ENCODE measurements around the gene RBM27. TPM values are rescaled to one million over a fixed set of nuclear protein-coding genes. Genes with fewer than 3 reads are reported as not detected.
"Not testable (repeated sequence)": the region's sequence is repeated elsewhere in the genome, so short reads cannot be mapped to it uniquely, and the experiment has no call there.

The RBM27 gene
- total RNA-seq, 2 experiments from 2014 or later, result 19.0 to 26.5 TPM

DNA sequence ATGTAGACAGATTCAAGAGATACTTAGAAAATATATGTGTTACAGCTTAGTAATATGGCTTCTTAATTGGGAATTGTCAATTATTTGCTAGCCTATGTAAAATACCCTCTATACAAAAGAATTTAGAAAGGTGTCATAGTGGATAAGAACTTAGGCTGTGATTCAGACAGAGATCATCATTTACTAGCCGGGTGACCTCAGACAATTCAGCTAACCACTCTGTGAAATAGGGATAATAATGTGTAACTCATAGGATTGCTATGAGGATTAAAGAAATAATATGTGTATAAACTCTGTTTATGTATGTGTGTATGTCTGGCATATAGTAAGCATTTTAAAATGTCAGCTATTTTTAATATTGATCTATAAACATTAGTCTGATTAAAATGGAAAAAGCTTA is 15.0 kb upstream of the RBM27 start:
- H3K27me3 Mint-ChIP-seq, result peaks cover 12% of the 10 kb centered on the region
- peaks cover 12% of the 10 kb centered on the region for H3K4me1 Mint-ChIP-seq
- CTCF ChIA-PET, result interaction anchor here (0.8 kb wide), 1 partner anchor 13 kb away, joined by 3 read pairs; no protein-coding TSS in a partner anchor
- H3K9me3 Mint-ChIP-seq (ENCODE audit: low read depth), result no peaks in the 10 kb centered on the region
- H3K4me3 Mint-ChIP-seq, result no peak overlapping the region
- ATAC-seq, result no peak
- no peak for DNase-seq
- H3K36me3 Mint-ChIP-seq, result no peaks in the 10 kb centered on the region
- H3K27ac Mint-ChIP-seq, result no peak overlapping the region

DNA sequence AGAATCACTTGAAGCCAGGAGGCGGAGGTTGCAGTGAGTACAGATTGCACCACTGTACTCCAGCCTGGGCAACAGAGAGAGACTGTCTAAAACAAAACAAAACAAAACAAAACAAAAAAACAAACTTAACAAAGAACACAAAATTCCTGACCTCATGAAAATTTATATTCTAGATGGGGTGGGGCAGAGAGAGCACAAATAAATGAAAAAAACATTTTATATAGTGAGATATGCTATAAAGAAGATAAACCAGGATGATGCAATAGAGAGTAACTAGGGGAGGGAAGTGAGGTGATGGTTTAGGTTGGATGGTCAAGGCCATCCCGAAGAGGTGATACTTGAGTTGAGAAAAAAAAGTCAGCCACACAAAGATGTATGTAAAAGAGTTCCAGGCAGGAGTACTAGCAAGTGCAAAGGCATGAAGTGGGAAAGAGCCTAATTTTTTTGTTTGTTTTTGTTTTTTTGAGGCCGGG is 10.8 kb upstream of the RBM27 start:
- Mint-ChIP-seq H3K4me1 (peaks cover 1% of the 10 kb centered on the region), H3K27ac (no peak overlapping the region), H3K27me3 (peaks cover 16% of the 10 kb centered on the region), H3K4me3 (no peak overlapping the region), H3K36me3 (no peaks in the 10 kb centered on the region), H3K9me3 (ENCODE audit: low read depth) (no peaks in the 10 kb centered on the region)
- CTCF ChIA-PET, result interaction anchor here (0.7 kb wide), 1 partner anchor 10 kb away, joined by 3 read pairs; the partner anchor contains the start of gene RBM27
- no peak for DNase-seq
- ATAC-seq, result no peak

DNA sequence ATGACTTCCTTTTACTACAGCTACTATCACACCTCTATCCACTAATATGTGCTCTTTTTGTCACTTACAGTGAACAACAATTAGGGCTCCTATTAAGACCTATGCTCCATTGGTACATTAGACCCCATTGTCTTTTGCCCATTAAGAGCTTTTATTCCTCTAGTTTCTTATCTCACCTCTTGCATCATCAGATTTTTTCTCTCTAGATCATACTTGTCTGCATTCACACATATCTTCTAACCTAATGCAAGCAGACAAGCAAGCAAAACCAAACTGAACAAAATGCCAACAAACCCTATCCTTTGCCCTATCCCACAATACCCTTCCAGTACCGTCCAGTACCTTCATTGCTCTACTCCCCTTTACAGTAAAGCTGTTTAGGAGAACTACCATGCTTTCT is 10.1 kb upstream of the RBM27 start:
- no peak overlapping the region for H3K4me3 Mint-ChIP-seq
- peaks cover 16% of the 10 kb centered on the region for H3K27me3 Mint-ChIP-seq
- H3K4me1 Mint-ChIP-seq, result peaks cover 1% of the 10 kb centered on the region
- H3K27ac Mint-ChIP-seq, result no peak overlapping the region
- H3K9me3 Mint-ChIP-seq (ENCODE audit: low read depth), result no peaks in the 10 kb centered on the region
- H3K36me3 Mint-ChIP-seq, result no peaks in the 10 kb centered on the region
- ATAC-seq (no peak), DNase-seq (no peak)
- CTCF ChIA-PET, result interaction anchor here (0.7 to 0.9 kb wide), 2 partner anchors 10 to 15 kb away, joined by 3 to 5 read pairs; partner anchors contain the start of gene RBM27

DNA sequence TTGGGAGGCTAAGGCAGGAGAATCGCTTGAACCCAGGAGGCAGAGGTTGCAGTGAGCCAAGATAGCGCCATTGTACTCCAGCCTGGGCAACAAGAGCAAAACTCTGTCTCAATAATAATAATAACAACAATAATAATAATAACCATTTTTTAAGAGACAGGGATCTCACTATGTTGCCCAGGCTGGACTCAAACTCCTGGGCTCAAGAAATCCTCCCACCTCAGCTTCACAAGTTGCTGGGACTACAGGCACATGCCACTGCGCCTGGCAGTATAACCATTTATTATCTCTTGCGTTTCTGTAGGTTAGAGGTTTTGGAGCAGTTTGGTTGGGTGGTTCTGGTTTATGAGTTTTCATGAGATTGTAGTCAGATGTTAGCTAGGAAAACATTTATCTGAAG is 8.4 kb upstream of the RBM27 start:
- CTCF ChIA-PET; H3K4me1 Mint-ChIP-seq; H3K36me3 Mint-ChIP-seq; ATAC-seq; H3K9me3 Mint-ChIP-seq (ENCODE audit: low read depth); H3K27ac Mint-ChIP-seq; DNase-seq; H3K4me3 Mint-ChIP-seq: not testable (repeated sequence)
- peaks cover 15% of the 10 kb centered on the region for H3K27me3 Mint-ChIP-seq

DNA sequence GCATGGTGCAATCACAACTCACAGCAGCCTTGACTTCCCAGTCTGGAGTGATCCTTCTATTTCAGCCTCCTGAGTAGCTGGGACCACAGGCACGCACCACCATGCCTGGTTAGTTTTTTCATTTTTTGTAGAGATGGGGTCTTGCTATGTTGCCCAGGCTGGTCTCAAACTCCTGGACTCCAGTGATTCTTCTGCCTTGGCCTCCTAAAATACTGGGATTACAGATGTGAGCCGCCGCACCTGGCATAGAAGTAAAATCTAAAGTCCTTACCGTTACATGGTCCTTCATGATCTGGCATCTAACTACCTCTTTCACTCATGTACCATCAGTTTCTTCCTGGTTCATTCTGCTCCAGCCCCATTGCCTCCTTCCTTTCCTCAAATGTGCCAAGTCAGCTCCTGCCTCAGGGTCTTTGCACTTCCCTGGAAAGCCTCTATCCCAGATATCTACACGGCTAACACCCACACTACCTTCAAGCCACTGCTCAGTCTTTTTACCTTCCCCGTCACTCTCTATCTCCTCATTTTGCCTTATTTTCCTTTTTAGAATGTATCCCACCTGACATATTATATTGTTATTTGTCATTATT is 6.9 kb upstream of the RBM27 start:
- Mint-ChIP-seq H3K9me3 (ENCODE audit: low read depth) (no peaks in the 10 kb centered on the region), H3K27me3 (peaks cover 8% of the 10 kb centered on the region), H3K36me3 (no peaks in the 10 kb centered on the region), H3K4me3 (no peak overlapping the region), H3K4me1 (peaks cover 1% of the 10 kb centered on the region), H3K27ac (no peak overlapping the region)
- DNase-seq, result no peak
- CTCF ChIA-PET, result no interaction called here
- ATAC-seq, result no peak

DNA sequence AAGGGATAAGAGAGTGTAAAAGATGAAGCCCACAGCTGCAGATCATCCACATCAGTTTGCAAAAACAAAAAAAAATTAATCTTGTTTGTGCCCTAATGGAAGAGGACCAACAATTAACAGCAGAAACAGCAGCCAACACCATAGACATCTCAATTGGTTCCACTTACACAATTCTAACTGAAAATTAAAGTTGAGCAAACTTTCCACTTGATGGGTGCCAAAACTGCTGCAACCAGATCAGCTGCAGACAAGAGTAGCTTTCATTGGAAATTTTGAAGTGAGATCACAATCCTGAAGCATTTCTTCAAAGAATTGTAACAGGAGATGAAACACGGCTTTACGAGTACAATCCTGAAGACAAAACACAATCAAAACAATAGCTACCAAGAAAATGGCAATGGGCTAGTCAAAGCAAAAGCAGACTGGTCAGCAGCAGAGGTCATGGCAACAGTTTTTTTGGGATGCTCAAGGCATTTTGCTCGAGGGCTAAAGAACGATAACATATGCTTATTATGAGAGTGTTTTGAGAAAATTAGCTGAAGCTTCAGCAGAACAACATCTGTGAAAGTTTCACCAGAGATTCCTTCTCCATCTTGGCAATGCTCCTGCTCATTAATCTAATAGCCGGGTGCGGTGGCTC is 4.1 kb upstream of the RBM27 start:
- CTCF ChIA-PET, result no interaction called here
- Mint-ChIP-seq H3K27me3 (peaks cover 7% of the 10 kb centered on the region), H3K4me3 (no peak overlapping the region), H3K9me3 (ENCODE audit: low read depth) (no peaks in the 10 kb centered on the region), H3K27ac (no peak overlapping the region), H3K36me3 (no peaks in the 10 kb centered on the region), H3K4me1 (peaks cover 5% of the 10 kb centered on the region)
- no peak for DNase-seq
- no peak for ATAC-seq

DNA sequence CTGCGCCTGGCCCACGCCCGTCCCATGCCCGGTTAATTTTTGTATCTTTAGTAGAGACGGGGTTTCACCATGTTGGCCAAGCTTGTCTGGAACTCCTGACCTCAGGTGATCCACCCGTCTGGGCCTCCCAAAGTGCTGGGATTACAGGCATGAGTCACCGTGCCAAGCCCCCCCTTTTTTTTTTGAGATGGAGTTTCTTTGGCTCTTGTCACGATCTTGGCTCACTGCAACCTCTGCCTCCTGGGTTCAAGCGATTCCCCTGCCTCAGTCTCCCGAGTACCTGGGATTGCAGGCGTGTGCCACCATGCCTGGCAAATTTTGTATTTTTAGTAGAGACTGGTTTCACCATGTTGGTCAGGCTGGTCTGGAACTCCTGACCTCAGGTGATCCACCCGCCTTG is 1.6 kb upstream of the RBM27 start:
- H3K9me3 Mint-ChIP-seq (ENCODE audit: low read depth); H3K36me3 Mint-ChIP-seq; H3K27ac Mint-ChIP-seq; H3K27me3 Mint-ChIP-seq; ATAC-seq; H3K4me1 Mint-ChIP-seq; CTCF ChIA-PET; H3K4me3 Mint-ChIP-seq; DNase-seq: not testable (repeated sequence)

DNA sequence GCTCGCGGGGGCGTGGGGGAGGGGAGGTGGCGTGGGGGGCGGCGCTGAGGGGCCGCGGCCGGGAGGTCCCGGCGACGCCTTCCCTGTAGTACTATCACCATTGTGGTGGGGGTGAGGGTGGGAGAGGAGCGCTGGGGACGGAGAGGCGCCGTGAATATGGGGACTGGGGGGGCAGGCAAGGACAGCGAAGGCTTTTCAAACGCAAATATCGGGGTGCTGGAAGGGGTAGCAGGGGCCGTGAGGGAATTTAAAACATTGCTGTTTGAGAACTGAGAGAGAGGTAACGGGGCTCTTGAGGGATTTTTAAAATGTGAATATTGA is 427 bp downstream of the RBM27 start:
- H3K4me1 Mint-ChIP-seq, result peaks cover 22% of the 10 kb centered on the region
- peaks cover 3% of the 10 kb centered on the region for H3K36me3 Mint-ChIP-seq
- CTCF ChIA-PET, result no interaction called here
- H3K9me3 Mint-ChIP-seq (ENCODE audit: low read depth), result no peaks in the 10 kb centered on the region
- H3K27me3 Mint-ChIP-seq, result peaks cover 3% of the 10 kb centered on the region
- no peak overlapping the region for H3K27ac Mint-ChIP-seq
- ATAC-seq (peak; percentile 26), DNase-seq (no peak)
- no peak overlapping the region for H3K4me3 Mint-ChIP-seq

DNA sequence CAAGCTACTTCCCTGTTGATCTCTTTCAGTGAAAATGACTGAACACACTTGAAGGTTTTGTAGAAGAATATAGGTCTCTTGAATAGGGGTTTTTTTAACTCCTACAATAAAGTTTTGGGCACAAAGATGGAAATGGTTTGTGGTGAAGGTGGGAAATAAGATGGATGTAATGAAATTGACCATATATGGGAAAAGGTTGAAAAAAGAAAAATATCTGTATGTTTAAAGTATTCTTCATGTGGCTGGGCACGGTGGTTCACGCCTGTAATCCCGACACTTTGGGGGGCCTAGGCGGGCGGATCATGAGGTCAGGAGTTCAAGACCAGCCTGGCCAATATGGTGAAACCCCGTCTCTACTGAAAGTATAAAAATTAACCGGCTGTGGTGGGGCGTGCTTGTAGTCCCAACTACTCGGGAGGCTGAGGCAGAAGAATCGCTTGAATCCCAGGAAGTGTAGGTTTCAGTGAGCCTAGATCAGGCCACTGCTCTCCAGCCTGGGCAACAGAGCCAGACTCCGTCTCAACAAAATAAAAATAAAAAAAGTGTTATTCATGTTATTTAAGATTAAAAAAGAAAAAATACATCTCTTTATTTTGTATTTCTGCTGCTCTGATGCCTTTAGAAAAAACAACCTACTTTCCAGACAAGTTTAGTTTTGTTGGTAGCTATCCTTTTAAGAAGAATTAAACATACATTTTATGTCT is 2.2 kb downstream of the RBM27 start:
- H3K27me3 Mint-ChIP-seq, result no peaks in the 10 kb centered on the region
- H3K4me1 Mint-ChIP-seq, result peaks cover 27% of the 10 kb centered on the region
- H3K4me3 Mint-ChIP-seq, result no peak overlapping the region
- peaks cover 9% of the 10 kb centered on the region for H3K36me3 Mint-ChIP-seq
- ATAC-seq (no peak), DNase-seq (peak; percentile 45)
- CTCF ChIA-PET, result interaction anchor here (0.9 to 1.0 kb wide), 2 partner anchors 32 to 46 kb away, joined by 3 read pairs; no protein-coding TSS in a partner anchor
- H3K27ac Mint-ChIP-seq, result peak overlapping the region; percentile 46
- H3K9me3 Mint-ChIP-seq (ENCODE audit: low read depth), result no peaks in the 10 kb centered on the region

DNA sequence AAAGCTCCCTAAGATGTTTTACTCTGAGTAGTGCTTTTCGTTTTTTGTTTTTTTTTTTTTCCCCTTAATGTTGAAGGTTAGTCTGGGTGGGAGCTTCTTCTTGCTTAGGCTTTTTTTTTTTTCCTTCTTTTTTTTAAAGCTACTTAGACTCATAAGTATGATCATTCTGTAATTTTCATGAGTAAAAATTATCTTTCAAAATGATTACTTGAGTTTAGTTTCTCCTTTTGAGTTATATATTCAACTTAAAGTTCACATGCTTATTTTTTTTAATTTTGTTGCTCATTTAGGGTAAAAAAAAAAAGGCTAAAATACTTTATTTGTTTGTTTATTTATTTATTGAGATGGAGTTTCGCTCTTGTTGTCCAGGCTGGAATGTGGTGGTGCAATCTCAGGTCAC is 2.9 kb downstream of the RBM27 start:
- CTCF ChIA-PET, result no interaction called here
- H3K27me3 Mint-ChIP-seq, result no peaks in the 10 kb centered on the region
- H3K27ac Mint-ChIP-seq, result peak overlapping the region; percentile 46

DNA sequence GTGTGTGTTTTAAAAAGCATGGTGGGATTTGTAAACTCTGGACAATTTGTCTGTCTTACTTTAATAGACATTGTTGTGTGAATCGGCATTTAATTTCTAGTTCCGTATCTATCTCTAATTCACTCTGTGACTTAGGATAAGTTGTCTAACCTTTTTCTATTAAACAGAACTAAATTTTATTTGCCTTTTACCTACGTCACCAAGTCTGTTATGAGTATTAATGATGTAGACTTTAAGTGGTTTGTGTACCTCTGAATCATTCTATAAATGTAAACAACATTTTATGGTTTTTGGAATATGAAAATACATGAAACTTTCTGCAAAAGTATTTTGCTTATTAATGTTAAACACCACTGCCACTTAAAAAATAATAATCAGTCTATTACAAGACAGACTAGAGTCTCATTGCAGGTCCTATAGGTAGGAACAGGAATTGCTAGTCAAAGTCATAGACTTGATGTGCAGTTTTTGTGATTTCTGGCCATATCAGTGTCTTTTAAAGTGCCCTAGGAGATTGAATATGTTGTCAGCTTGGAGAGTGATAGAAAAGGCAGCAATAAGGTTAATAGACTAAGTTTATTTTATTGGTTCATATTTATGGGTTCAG is 5.6 kb downstream of the RBM27 start:
- peaks cover 13% of the 10 kb centered on the region for H3K36me3 Mint-ChIP-seq
- no peaks in the 10 kb centered on the region for H3K27me3 Mint-ChIP-seq
- no peak for ATAC-seq
- DNase-seq, result no peak
- H3K9me3 Mint-ChIP-seq (ENCODE audit: low read depth), result no peaks in the 10 kb centered on the region
- CTCF ChIA-PET, result no interaction called here
- H3K4me3 Mint-ChIP-seq, result no peak overlapping the region
- peaks cover 24% of the 10 kb centered on the region for H3K4me1 Mint-ChIP-seq
- H3K27ac Mint-ChIP-seq, result no peak overlapping the region

More for the DNA sequence above, 2.9 kb downstream of the RBM27 start:
- H3K36me3 Mint-ChIP-seq, result peaks cover 9% of the 10 kb centered on the region
- H3K4me1 Mint-ChIP-seq, result peaks cover 27% of the 10 kb centered on the region
- DNase-seq, result no peak
- no peak overlapping the region for H3K4me3 Mint-ChIP-seq
- no peak for ATAC-seq
- no peaks in the 10 kb centered on the region for H3K9me3 Mint-ChIP-seq (ENCODE audit: low read depth)

DNA sequence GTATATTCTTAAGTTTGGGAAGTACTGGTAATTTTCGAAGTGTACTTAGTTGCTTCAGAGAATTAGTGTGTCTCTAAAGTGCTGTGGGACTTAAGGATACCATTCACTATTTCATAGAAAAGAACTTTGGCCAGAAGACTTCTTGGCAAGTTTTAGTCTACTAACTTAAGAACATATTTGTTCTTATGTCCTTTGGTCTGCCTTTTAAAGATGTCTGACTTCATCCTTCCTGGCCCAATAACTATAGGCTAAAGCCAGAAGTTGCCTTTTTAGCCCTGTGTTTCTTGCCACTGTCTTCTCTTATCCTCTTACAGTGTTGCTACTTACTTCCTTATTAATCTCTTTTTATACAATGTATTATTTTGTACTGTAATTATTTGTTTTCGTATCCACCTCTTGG is 6.3 kb downstream of the RBM27 start:
- no peak overlapping the region for H3K27ac Mint-ChIP-seq
- peaks cover 14% of the 10 kb centered on the region for H3K36me3 Mint-ChIP-seq
- CTCF ChIA-PET, result interaction anchor here (1.3 kb wide), 1 partner anchor 36 kb away, joined by 3 read pairs; no protein-coding TSS in a partner anchor
- peaks cover 29% of the 10 kb centered on the region for H3K4me1 Mint-ChIP-seq
- H3K27me3 Mint-ChIP-seq, result no peaks in the 10 kb centered on the region
- H3K9me3 Mint-ChIP-seq (ENCODE audit: low read depth), result no peaks in the 10 kb centered on the region
- DNase-seq (no peak), ATAC-seq (no peak)
- no peak overlapping the region for H3K4me3 Mint-ChIP-seq

DNA sequence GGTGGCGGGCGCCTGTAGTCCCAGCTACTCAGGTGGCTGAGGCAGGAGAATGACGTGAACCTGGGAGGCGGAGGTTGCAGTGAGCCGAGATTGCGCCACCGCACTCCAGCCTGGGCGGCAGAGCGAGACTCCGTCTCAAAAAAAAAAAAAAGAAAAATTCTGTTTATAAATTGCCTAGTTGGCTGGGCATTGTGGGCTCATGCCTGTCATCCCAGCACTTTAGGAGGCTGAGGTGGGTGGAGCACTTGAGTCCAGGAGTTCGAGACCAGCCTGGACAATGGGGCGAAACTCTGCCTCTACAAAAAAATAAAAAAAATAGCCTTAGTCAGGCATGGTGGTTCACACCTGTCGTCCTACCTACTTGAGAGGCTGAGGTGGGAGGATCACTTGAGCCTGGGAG is 7.4 kb downstream of the RBM27 start:
- not testable (repeated sequence) for DNase-seq; H3K27ac Mint-ChIP-seq; H3K9me3 Mint-ChIP-seq (ENCODE audit: low read depth); H3K4me3 Mint-ChIP-seq; H3K27me3 Mint-ChIP-seq; ATAC-seq
- Mint-ChIP-seq H3K36me3 (peaks cover 15% of the 10 kb centered on the region), H3K4me1 (peaks cover 29% of the 10 kb centered on the region)
- CTCF ChIA-PET, result interaction anchor here (1.3 kb wide), 1 partner anchor 37 kb away, joined by 3 read pairs; no protein-coding TSS in a partner anchor
